ENCODE data around the gene THOC1. TPM values are rescaled to one million over a fixed set of nuclear protein-coding genes. Genes with fewer than 3 reads are reported as not detected.

Gene THOC1
- total and polyA plus RNA-seq, 8 donors, result 14.2 to 122 (median 30.6) TPM

DNA sequence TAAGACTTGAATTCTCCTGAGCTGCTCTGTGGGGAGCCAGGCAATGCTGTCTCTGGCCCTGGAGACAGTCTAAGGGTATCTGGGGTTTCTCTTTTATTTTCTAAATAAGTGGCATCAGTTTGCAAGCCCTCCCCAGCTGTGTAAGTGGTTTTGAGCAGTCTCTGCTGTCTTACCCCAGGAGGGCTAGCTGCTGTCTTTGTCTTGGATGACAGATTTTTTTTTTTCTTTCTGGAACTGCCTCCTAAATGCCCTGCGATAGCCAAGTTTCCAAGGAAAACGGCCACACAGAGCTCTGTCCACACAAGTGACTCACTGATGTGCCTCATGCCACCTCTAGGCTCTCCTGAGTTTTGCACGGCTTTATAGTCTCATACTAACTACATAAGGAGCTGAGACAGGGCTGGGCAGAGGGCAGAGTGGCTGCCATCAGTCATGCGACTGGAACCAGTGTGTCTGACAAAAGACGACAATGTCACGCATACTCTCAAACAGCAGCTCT, 37.2 kb upstream of the THOC1 start:
- no peaks in the 10 kb centered on the region for H3K36me3 ChIP-seq
- no peak for DNase-seq
- H3K4me3 ChIP-seq, result no peak overlapping the region
- 73 to 81% (median 75%) methylated on average over 6 of the region's 6 CpGs for WGBS, 5 donors
- no peaks in the 10 kb centered on the region for H3K4me1 ChIP-seq
- intact Hi-C loops (cut with DNase I; ENCODE audit: low total_unique reads), result no loop called here
- no peak overlapping the region for H3K27ac ChIP-seq
- no peaks in the 10 kb centered on the region for H3K9me3 ChIP-seq
- no peaks in the 10 kb centered on the region for H3K27me3 ChIP-seq
- TF ChIP-seq, protein P1, sequence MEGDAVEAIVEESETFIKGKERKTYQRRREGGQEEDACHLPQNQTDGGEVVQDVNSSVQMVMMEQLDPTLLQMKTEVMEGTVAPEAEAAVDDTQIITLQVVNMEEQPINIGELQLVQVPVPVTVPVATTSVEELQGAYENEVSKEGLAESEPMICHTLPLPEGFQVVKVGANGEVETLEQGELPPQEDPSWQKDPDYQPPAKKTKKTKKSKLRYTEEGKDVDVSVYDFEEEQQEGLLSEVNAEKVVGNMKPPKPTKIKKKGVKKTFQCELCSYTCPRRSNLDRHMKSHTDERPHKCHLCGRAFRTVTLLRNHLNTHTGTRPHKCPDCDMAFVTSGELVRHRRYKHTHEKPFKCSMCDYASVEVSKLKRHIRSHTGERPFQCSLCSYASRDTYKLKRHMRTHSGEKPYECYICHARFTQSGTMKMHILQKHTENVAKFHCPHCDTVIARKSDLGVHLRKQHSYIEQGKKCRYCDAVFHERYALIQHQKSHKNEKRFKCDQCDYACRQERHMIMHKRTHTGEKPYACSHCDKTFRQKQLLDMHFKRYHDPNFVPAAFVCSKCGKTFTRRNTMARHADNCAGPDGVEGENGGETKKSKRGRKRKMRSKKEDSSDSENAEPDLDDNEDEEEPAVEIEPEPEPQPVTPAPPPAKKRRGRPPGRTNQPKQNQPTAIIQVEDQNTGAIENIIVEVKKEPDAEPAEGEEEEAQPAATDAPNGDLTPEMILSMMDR (IDR thresholded peaks at IDR 0.05), result no peak
- TF ChIP-seq POLR2A (IDR thresholded peaks at IDR 0.05), result no peak
- no peak for TF ChIP-seq POLR2AphosphoS5 (IDR thresholded peaks at IDR 0.05)
- TF ChIP-seq EP300 (IDR thresholded peaks at IDR 0.05), result no peak

DNA sequence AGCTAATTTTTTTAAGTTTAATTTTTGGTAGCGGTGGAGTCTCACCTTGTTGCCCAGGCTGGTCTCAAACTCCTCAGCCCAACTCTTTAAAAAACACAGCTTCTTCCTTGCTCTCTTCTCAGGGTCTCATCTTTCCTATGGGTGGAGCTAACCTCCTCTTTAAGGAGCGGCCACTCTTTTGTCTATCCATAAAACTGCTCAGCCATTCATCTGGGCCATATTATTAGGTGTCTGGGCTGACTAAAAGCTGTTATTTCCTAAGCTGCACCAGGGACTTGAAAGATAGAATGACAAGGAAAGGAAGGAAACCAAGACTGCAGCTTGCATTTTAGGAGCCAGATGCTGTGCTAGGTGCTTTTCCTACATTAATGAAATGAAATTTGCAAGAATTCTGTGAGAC, 35.8 kb upstream of the THOC1 start:
- Histone ChIP-seq H3K36me3 (no peaks in the 10 kb centered on the region), H3K4me1 (no peaks in the 10 kb centered on the region), H3K4me3 (no peak overlapping the region), H3K9me3 (no peaks in the 10 kb centered on the region), H3K27me3 (no peaks in the 10 kb centered on the region), H3K27ac (no peak overlapping the region)
- DNase-seq, result no peak
- TF ChIP-seq EP300 (IDR thresholded peaks at IDR 0.05), result no peak
- 90 to 98% (median 93%) methylated on average over 2 of the region's 2 CpGs for WGBS, 5 donors
- intact Hi-C loops (cut with DNase I; ENCODE audit: low total_unique reads), result no loop called here

DNA sequence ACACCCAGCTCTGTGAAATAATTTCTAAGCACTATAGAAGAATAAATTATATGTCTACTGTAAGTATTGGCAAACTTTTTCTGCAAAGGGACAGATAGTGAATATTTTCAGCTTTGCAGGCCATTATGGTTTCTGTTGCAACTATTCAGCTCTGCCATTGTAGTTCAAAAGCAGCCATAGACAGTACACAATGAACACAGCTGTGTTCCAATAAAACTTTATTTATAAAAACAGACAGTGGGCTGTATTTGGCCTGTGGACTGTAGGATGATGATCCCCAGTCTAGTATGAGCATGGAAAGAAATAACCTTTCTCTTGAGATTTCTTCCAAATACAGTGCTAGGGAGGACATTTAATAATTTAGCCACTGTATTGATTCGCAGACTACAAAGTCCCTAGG, 35.2 kb upstream of the THOC1 start:
- DNase-seq, result no peak
- Histone ChIP-seq H3K27me3 (no peaks in the 10 kb centered on the region), H3K4me1 (no peaks in the 10 kb centered on the region), H3K36me3 (no peaks in the 10 kb centered on the region), H3K4me3 (no peak overlapping the region), H3K27ac (no peak overlapping the region), H3K9me3 (no peaks in the 10 kb centered on the region)
- intact Hi-C loops (cut with DNase I; ENCODE audit: low total_unique reads), result no loop called here
- no peak for TF ChIP-seq POLR2AphosphoS5 (IDR thresholded peaks at IDR 0.05)
- no peak for TF ChIP-seq POLR2A (IDR thresholded peaks at IDR 0.05)
- TF ChIP-seq EP300 (IDR thresholded peaks at IDR 0.05), result no peak
- TF ChIP-seq, protein P1 (IDR thresholded peaks at IDR 0.05), result no peak
- WGBS, 5 donors, result 48 to 100% (median 93%) methylated on average over 1 of the region's 1 CpG

DNA sequence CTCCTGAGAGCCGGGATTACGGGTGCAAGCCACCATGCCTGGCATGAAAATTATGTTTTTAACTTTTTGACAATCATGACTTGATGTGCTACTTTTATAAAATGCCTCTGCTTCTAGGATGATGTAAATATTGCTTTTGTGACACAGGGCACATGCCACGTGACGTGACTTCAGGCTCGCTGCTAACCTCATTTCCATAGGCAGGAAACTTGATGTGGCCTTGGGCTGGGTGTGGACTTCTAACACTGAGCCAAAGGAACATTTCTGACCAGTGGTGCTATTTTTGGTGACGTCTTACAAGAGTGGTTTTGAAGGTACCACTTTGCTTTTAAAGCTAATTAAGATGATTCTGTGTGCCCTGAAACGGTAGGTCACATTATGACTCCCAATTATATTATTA, 34.2 kb upstream of the THOC1 start:
- no peaks in the 10 kb centered on the region for H3K4me1 ChIP-seq
- no peak overlapping the region for H3K27ac ChIP-seq
- WGBS, 5 donors, result 81 to 88% (median 84%) methylated on average over 7 of the region's 7 CpGs
- H3K9me3 ChIP-seq, result no peaks in the 10 kb centered on the region
- TF ChIP-seq POLR2AphosphoS5 (IDR thresholded peaks at IDR 0.05) (no peak), POLR2A (IDR thresholded peaks at IDR 0.05) (no peak), EP300 (IDR thresholded peaks at IDR 0.05) (no peak)
- TF ChIP-seq, protein P1 (IDR thresholded peaks at IDR 0.05), result no peak
- intact Hi-C loops (cut with DNase I; ENCODE audit: low total_unique reads), result no loop called here
- H3K4me3 ChIP-seq, result no peak overlapping the region
- H3K36me3 ChIP-seq, result no peaks in the 10 kb centered on the region
- DNase-seq, result no peak
- no peaks in the 10 kb centered on the region for H3K27me3 ChIP-seq

DNA sequence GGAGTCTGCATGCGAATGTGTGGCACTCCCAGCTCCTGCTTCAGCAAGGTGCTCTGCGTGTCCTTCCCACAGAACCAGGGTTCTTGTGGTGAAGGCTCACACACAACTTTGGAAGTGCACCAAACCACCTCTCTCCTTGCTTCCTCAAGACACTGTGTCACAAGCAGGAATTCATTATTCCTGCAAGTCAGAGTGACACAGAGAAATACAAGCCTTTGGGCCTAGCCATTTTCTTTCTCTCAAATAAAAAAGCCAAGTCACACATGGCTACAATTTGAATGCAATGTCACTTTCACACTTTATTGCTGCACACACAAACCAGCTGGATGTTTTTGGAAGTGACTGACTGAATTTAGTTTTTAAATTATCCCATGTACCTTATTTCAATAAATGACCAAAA, 30.1 kb upstream of the THOC1 start:
- Histone ChIP-seq H3K27ac (no peak overlapping the region), H3K4me1 (no peaks in the 10 kb centered on the region), H3K9me3 (no peaks in the 10 kb centered on the region), H3K27me3 (no peaks in the 10 kb centered on the region), H3K4me3 (no peak overlapping the region), H3K36me3 (no peaks in the 10 kb centered on the region)
- DNase-seq, result no peak
- TF ChIP-seq EP300 (IDR thresholded peaks at IDR 0.05) (no peak), POLR2AphosphoS5 (IDR thresholded peaks at IDR 0.05) (no peak), POLR2A (IDR thresholded peaks at IDR 0.05) (no peak)
- TF ChIP-seq, protein P1 (IDR thresholded peaks at IDR 0.05), result no peak
- 84 to 90% (median 87%) methylated on average over 2 of the region's 2 CpGs for WGBS, 5 donors
- intact Hi-C loops (cut with DNase I; ENCODE audit: low total_unique reads), result no loop called here
